ENCODE data around the gene ALS2CL. TPM values are rescaled to one million over a fixed set of nuclear protein-coding genes. Genes with fewer than 3 reads are reported as not detected.

ALS2CL gene
- total and polyA plus RNA-seq, 2 experiments from 2014 or later, result 3.4 to 11.8 TPM

- H3K27ac Mint-ChIP-seq, result no peak overlapping the region
Measured at GRCh38 chr3:46681856-46682540, 11.5 kb downstream of the ALS2CL start.

GRCh38 chr3:46681387-46681786 lies 12.1 kb downstream of the ALS2CL start:
- H3K27ac Mint-ChIP-seq, result no peak overlapping the region
- no peaks in the 10 kb centered on the region for H3K79me2 ChIP-seq (replicated peaks; ENCODE audit: insufficient read depth)
- no peak overlapping the region for H3K4me3 Mint-ChIP-seq
- H3K36me3 ChIP-seq (ENCODE audit: insufficient read depth), result no peaks in the 10 kb centered on the region
- no peaks in the 10 kb centered on the region; the same call in 1 of the 3 replicates for H3K4me1 Mint-ChIP-seq
- no peaks in the 10 kb centered on the region; the same call in 1 of the 2 replicates for H4K20me1 ChIP-seq (replicated peaks; ENCODE audit: insufficient read depth)
- H3K4me3 ChIP-seq, result no peak overlapping the region
- no peak overlapping the region for H2AFZ ChIP-seq
- H3F3A ChIP-seq (replicated peaks; ENCODE audit: low read depth), result no peaks in the 10 kb centered on the region
- DNase-seq (ENCODE audit: low spot score), result no peak
- H3K27me3 ChIP-seq (ENCODE audit: insufficient read depth), result no peaks in the 10 kb centered on the region
- no peak for TF ChIP-seq CREB1 (CRISPR knock-in tag; IDR thresholded peaks at IDR 0.05; ENCODE audit: low read depth)
- no peak for TF ChIP-seq STAT1 (IDR thresholded peaks at IDR 0.05; ENCODE audit: unreplicated experiment)
- TF ChIP-seq CTCF (conservative IDR thresholded peaks at IDR 0.05; ENCODE audit: low read depth in 2 of 2), result no peak
- TF ChIP-seq POLR2AphosphoS5 (IDR thresholded peaks at IDR 0.05; ENCODE audit: low read depth), result no peak
- no peak for TF ChIP-seq EZH2phosphoT487 (IDR thresholded peaks at IDR 0.05; ENCODE audit: unreplicated experiment)
- no peak for TF ChIP-seq ZNF114 (CRISPR knock-in tag; IDR thresholded peaks at IDR 0.05)
- no peak for TF ChIP-seq JUNB (IDR thresholded peaks at IDR 0.05; ENCODE audit: unreplicated experiment)
- TF ChIP-seq ZNF331 (CRISPR knock-in tag; IDR thresholded peaks at IDR 0.05; ENCODE audit: low read depth), result no peak
- no peak for TF ChIP-seq NANOG (IDR thresholded peaks at IDR 0.05; ENCODE audit: borderline replicate concordance)
- TF ChIP-seq REST (IDR thresholded peaks at IDR 0.05; ENCODE audit: unreplicated experiment), result no peak
- peaks cover 3% of the 10 kb centered on the region; the same call in 1 of the 3 replicates for H3K36me3 Mint-ChIP-seq (ENCODE audit: low read depth)
- H3K9me2 ChIP-seq (ENCODE audit: insufficient read depth), result no peaks in the 10 kb centered on the region
- H3K4me1 ChIP-seq (ENCODE audit: insufficient read depth), result no peaks in the 10 kb centered on the region
- no peak overlapping the region for H3K27ac ChIP-seq (ENCODE audit: low read depth)
- ATAC-seq, result no peak
- H3K9me3 Mint-ChIP-seq, result no peaks in the 10 kb centered on the region
- peaks cover 15% of the 10 kb centered on the region for H3K27me3 Mint-ChIP-seq (ENCODE audit: insufficient read depth, low read depth, poor library complexity)
- H3K4me2 ChIP-seq, result no peak overlapping the region

More at GRCh38 chr3:46681856-46682540, 11.5 kb downstream of the ALS2CL start:
- peaks cover 3% of the 10 kb centered on the region; the same call in 1 of the 3 replicates for H3K36me3 Mint-ChIP-seq (ENCODE audit: low read depth)
- Histone ChIP-seq H4K20me1 (replicated peaks; ENCODE audit: insufficient read depth) (no peaks in the 10 kb centered on the region; the same call in 1 of the 2 replicates), H3K79me2 (replicated peaks; ENCODE audit: insufficient read depth) (no peaks in the 10 kb centered on the region), H3K4me2 (no peak overlapping the region), H3K4me1 (ENCODE audit: insufficient read depth) (no peaks in the 10 kb centered on the region), H3K27ac (ENCODE audit: low read depth) (no peak overlapping the region), H3K9me2 (ENCODE audit: insufficient read depth) (no peaks in the 10 kb centered on the region), H3K36me3 (ENCODE audit: insufficient read depth) (no peaks in the 10 kb centered on the region), H2AFZ (no peak overlapping the region), H3K4me3 (no peak overlapping the region), H3F3A (replicated peaks; ENCODE audit: low read depth) (no peaks in the 10 kb centered on the region), H3K27me3 (ENCODE audit: insufficient read depth) (no peaks in the 10 kb centered on the region)
- no peak for DNase-seq (ENCODE audit: low spot score)
- no peak for ATAC-seq
- no peaks in the 10 kb centered on the region for H3K9me3 Mint-ChIP-seq
- peaks cover 16% of the 10 kb centered on the region for H3K27me3 Mint-ChIP-seq (ENCODE audit: insufficient read depth, low read depth, poor library complexity)
- no peak for TF ChIP-seq REST (IDR thresholded peaks at IDR 0.05; ENCODE audit: unreplicated experiment)
- H3K4me3 Mint-ChIP-seq, result no peak overlapping the region
- H3K4me1 Mint-ChIP-seq, result no peaks in the 10 kb centered on the region; the same call in 1 of the 3 replicates

All from GM23338 (cell line).